ENCODE results near the gene KDM7A. TPM values are rescaled to one million over a fixed set of nuclear protein-coding genes. Genes with fewer than 3 reads are reported as not detected.

KDM7A gene
- total RNA-seq, 2 experiments from 2014 or later = 43.3 to 46.5 TPM

GRCh38 chr7:140218656-140219055 is 41.9 kb upstream of the KDM7A start:
- Mint-ChIP-seq H3K27ac (no peak overlapping the region), H3K36me3 (ENCODE audit: low read depth) (no peaks in the 10 kb centered on the region), H3K27me3 (no peaks in the 10 kb centered on the region), H3K4me3 (no peak overlapping the region), H3K9me3 (no peaks in the 10 kb centered on the region), H3K4me1 (ENCODE audit: low read depth) (peaks cover 37% of the 10 kb centered on the region)
- TF ChIP-seq CTCF (IDR thresholded peaks at IDR 0.05) = no peak
- Histone ChIP-seq H3K4me1 (ENCODE audit: insufficient read depth, low read length) (peaks cover 20% of the 10 kb centered on the region), H3K36me3 (ENCODE audit: insufficient read depth, low read length) (no peaks in the 10 kb centered on the region), H3K9me3 (ENCODE audit: control insufficient read depth in 1 of 2, insufficient read depth in 1 of 2, low read length in 2 of 2) (peaks cover 0 to 10% of the 10 kb centered on the region in 2 experiments), H3K4me3 (ENCODE audit: low read length) (no peak overlapping the region), H3K27me3 (ENCODE audit: control insufficient read depth in 1 of 2, insufficient read depth in 2 of 2, low read length in 2 of 2) (no peaks in the 10 kb centered on the region), H3K27ac (ENCODE audit: low read depth in 1 of 2, low read length in 2 of 2) (no peak overlapping the region)
- intact Hi-C loops (cut with DNase I, micrococcal nuclease) = no loop called here
- ChIA-PET POLR2A (interaction anchor here (5.1 kb wide), 1 partner anchor 42 kb away, joined by 44 read pairs; the partner anchor contains the start of gene KDM7A), CTCF (no interaction called here)
- no peak for ATAC-seq (ENCODE audit: poor library complexity)
- no peak for DNase-seq

GRCh38 chr7:140217750-140218501 is 41.1 kb upstream of the KDM7A start:
- H3K36me3 ChIP-seq (ENCODE audit: insufficient read depth, low read length) = no peaks in the 10 kb centered on the region
- Mint-ChIP-seq H3K27ac (no peak overlapping the region), H3K27me3 (no peaks in the 10 kb centered on the region), H3K9me3 (no peaks in the 10 kb centered on the region), H3K36me3 (ENCODE audit: low read depth) (no peaks in the 10 kb centered on the region), H3K4me1 (ENCODE audit: low read depth) (peaks cover 31% of the 10 kb centered on the region), H3K4me3 (no peak overlapping the region)
- DNase-seq = no peak
- peaks cover 0 to 10% of the 10 kb centered on the region in 2 experiments for H3K9me3 ChIP-seq (ENCODE audit: control insufficient read depth in 1 of 2, insufficient read depth in 1 of 2, low read length in 2 of 2)
- POLR2A ChIA-PET = interaction anchor here (5.1 kb wide), 1 partner anchor 41 kb away, joined by 44 read pairs; the partner anchor contains the start of gene KDM7A
- H3K27me3 ChIP-seq (ENCODE audit: control insufficient read depth in 1 of 2, insufficient read depth in 2 of 2, low read length in 2 of 2) = no peaks in the 10 kb centered on the region
- TF ChIP-seq CTCF (IDR thresholded peaks at IDR 0.05) = no peak
- no peak overlapping the region for H3K4me3 ChIP-seq (ENCODE audit: low read length)
- H3K27ac ChIP-seq (ENCODE audit: low read depth in 1 of 2, low read length in 2 of 2) = no peak overlapping the region
- intact Hi-C loops (cut with DNase I, micrococcal nuclease) = no loop called here
- peaks cover 13% of the 10 kb centered on the region for H3K4me1 ChIP-seq (ENCODE audit: insufficient read depth, low read length)
- no peak for ATAC-seq (ENCODE audit: poor library complexity)
- CTCF ChIA-PET = interaction anchor here (0.7 kb wide), 1 partner anchor 55 kb away, joined by 3 read pairs; no protein-coding TSS in a partner anchor

- Mint-ChIP-seq H3K4me3 (no peak overlapping the region), H3K4me1 (ENCODE audit: low read depth) (peaks cover 39% of the 10 kb centered on the region), H3K27me3 (no peaks in the 10 kb centered on the region), H3K9me3 (no peaks in the 10 kb centered on the region), H3K36me3 (ENCODE audit: low read depth) (no peaks in the 10 kb centered on the region), H3K27ac (no peak overlapping the region)
- ChIA-PET CTCF (no interaction called here), POLR2A (interaction anchor here (3.1 kb wide), 1 partner anchor 38 kb away, joined by 12 read pairs; the partner anchor contains the start of gene KDM7A)
- intact Hi-C loops (cut with DNase I, micrococcal nuclease) = no loop called here
- DNase-seq = no peak
- no peak for ATAC-seq (ENCODE audit: poor library complexity)
- Histone ChIP-seq H3K4me3 (ENCODE audit: low read length) (no peak overlapping the region), H3K4me1 (ENCODE audit: insufficient read depth, low read length) (peaks cover 32% of the 10 kb centered on the region), H3K27ac (ENCODE audit: low read depth in 1 of 2, low read length in 2 of 2) (no peak overlapping the region), H3K36me3 (ENCODE audit: insufficient read depth, low read length) (no peaks in the 10 kb centered on the region), H3K9me3 (ENCODE audit: control insufficient read depth in 1 of 2, insufficient read depth in 1 of 2, low read length in 2 of 2) (peaks cover 0 to 10% of the 10 kb centered on the region in 2 experiments), H3K27me3 (ENCODE audit: control insufficient read depth in 1 of 2, insufficient read depth in 2 of 2, low read length in 2 of 2) (no peaks in the 10 kb centered on the region)
- no peak for TF ChIP-seq CTCF (IDR thresholded peaks at IDR 0.05)
Observed at GRCh38 chr7:140215281-140215680, 38.5 kb upstream of the KDM7A start.
